Measurements from ENCODE around the gene EMILIN2.

The EMILIN2 gene

GRCh38 chr18:2897448-2898185, 50.8 kb downstream of the EMILIN2 start:
- DNase-seq (ENCODE audit: low read depth in 4 of 4, low spot score in 1 of 4): no peak

GRCh38 chr18:2898186-2898640, 51.4 kb downstream of the EMILIN2 start:
- DNase-seq (ENCODE audit: low read depth in 4 of 4, low spot score in 1 of 4): no peak

GRCh38 chr18:2900684-2901422, 54.0 kb downstream of the EMILIN2 start:
- DNase-seq (ENCODE audit: low read depth in 4 of 4, low spot score in 1 of 4): no peak

GRCh38 chr18:2901423-2901985, 54.7 kb downstream of the EMILIN2 start:
- DNase-seq (ENCODE audit: low read depth in 4 of 4, low spot score in 1 of 4): no peak

GRCh38 chr18:2902327-2902726, 55.5 kb downstream of the EMILIN2 start:
- no peak for DNase-seq (ENCODE audit: low read depth in 4 of 4, low spot score in 1 of 4)

- no peak for DNase-seq (ENCODE audit: low read depth in 4 of 4, low spot score in 1 of 4)
Measured at GRCh38 chr18:2903006-2903405, 56.2 kb downstream of the EMILIN2 start.

GRCh38 chr18:2905854-2906703, 59.3 kb downstream of the EMILIN2 start:
- DNase-seq (ENCODE audit: low read depth in 4 of 4, low spot score in 1 of 4): peak in 3 of 4 experiments; percentile 26 to 53 (median 29)

GRCh38 chr18:2906704-2907549, 60.1 kb downstream of the EMILIN2 start:
- DNase-seq (ENCODE audit: low read depth in 4 of 4, low spot score in 1 of 4): peak in 3 of 4 experiments; percentile 11 to 37 (median 28)

- DNase-seq (ENCODE audit: low read depth in 4 of 4, low spot score in 1 of 4): no peak
Measured at GRCh38 chr18:2907550-2908135, 60.8 kb downstream of the EMILIN2 start.

GRCh38 chr18:2908166-2908945, 61.5 kb downstream of the EMILIN2 start:
- DNase-seq (ENCODE audit: low read depth in 4 of 4, low spot score in 1 of 4): no peak

GRCh38 chr18:2908946-2909335, 62.1 kb downstream of the EMILIN2 start:
- DNase-seq (ENCODE audit: low read depth in 4 of 4, low spot score in 1 of 4): no peak

GRCh38 chr18:2909431-2910140, 62.8 kb downstream of the EMILIN2 start:
- no peak for DNase-seq (ENCODE audit: low read depth in 4 of 4, low spot score in 1 of 4)

- DNase-seq (ENCODE audit: low read depth in 4 of 4, low spot score in 1 of 4): no peak
Measured at GRCh38 chr18:2910261-2910660, 63.5 kb downstream of the EMILIN2 start.

GRCh38 chr18:2910751-2911425, 64.1 kb downstream of the EMILIN2 start:
- no peak for DNase-seq (ENCODE audit: low read depth in 4 of 4, low spot score in 1 of 4)

- DNase-seq (ENCODE audit: low read depth in 4 of 4, low spot score in 1 of 4): no peak
Measured at GRCh38 chr18:2911533-2911932, 64.7 kb downstream of the EMILIN2 start.

- DNase-seq (ENCODE audit: low read depth in 4 of 4, low spot score in 1 of 4): no peak
Measured at GRCh38 chr18:2912357-2913299, 65.8 kb downstream of the EMILIN2 start.
